DND-41 (cell line): ENCODE results near the gene MAST4.

Source experiments
- EZH2 ChIP-seq: IDR thresholded peaks from 3 replicates; pipeline ENCODE4 v1.6.1; 2012; ENCODE audit warnings: borderline replicate concordance, low read depth, mild to moderate bottlenecking, moderate library complexity, low read length, inconsistent platforms; ENCODE audit not compliant: severe bottlenecking
- TF ChIP-seq, protein P1 (sequence below): IDR thresholded peaks from 2 replicates; pipeline ENCODE4 v1.5.1; 2012; ENCODE audit warnings: borderline replicate concordance, low read length, moderate library complexity, mild to moderate bottlenecking; ENCODE audit not compliant: poor library complexity, severe bottlenecking; ENCODE audit errors: extremely low read depth

DNA sequence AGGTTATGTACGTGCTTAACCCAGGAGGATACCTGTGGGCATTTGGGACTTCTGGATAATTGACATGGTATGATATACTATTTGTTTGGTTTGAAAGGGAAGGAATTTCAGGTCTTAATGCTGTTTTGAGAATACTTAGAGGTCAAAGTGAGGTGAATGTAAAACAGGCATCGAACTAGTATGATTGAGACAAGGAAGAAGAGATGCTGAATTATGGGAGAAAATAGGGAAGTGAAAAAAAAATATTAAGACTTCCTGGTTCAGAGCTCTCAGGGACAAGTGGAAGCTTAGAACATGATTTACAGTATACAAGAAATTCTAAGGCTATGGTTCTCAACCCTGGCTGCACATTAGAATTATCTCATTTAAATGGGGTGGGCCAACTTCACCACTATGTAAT is 485.1 kb downstream of the MAST4 start:
- TF ChIP-seq, protein P1, sequence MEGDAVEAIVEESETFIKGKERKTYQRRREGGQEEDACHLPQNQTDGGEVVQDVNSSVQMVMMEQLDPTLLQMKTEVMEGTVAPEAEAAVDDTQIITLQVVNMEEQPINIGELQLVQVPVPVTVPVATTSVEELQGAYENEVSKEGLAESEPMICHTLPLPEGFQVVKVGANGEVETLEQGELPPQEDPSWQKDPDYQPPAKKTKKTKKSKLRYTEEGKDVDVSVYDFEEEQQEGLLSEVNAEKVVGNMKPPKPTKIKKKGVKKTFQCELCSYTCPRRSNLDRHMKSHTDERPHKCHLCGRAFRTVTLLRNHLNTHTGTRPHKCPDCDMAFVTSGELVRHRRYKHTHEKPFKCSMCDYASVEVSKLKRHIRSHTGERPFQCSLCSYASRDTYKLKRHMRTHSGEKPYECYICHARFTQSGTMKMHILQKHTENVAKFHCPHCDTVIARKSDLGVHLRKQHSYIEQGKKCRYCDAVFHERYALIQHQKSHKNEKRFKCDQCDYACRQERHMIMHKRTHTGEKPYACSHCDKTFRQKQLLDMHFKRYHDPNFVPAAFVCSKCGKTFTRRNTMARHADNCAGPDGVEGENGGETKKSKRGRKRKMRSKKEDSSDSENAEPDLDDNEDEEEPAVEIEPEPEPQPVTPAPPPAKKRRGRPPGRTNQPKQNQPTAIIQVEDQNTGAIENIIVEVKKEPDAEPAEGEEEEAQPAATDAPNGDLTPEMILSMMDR: no peak
- TF ChIP-seq EZH2: no peak
